K562 (cell line): Measurements from ENCODE around the gene YEATS2. TPM values are rescaled to one million over a fixed set of nuclear protein-coding genes. Genes with fewer than 3 reads are reported as not detected.

Experiments
- ATAC-seq: fragments of 200-7000 bp; cut with Tn5 transposase; 3 replicates; pipeline ENCODE4 v1.9.1; 2020; ENCODE audit warnings: moderate library complexity
- BruUV-seq: library from RNA; stranded (reverse); fragments of 400-500 nt; replicated peaks from 2 replicates; lab custom pipeline; 2021; lab: Mats Ljungman, UMichigan
- CTCF ChIA-PET: fragments of 300-600 bp; formaldehyde crosslinking; extraction: SDS; loops from one replicate; lab custom pipeline; 2021; ENCODE audit warnings: low intra/inter-chr PET ratio; lab: Yijun Ruan, JAX
- POLR2A ChIA-PET: fragments of 300-600, 350-650 bp; sonication (Branson Sonifier 250); formaldehyde crosslinking; extraction: SDS; loops from one replicate; lab custom pipeline; 2021; ENCODE audit warnings: antibody characterized with exemption, inconsistent platforms; lab: Yijun Ruan, JAX
- DNase-seq, 4 experiments: peaks; one replicate each; pipeline versions ENCODE4 v3.0.0 to v3.0.0-alpha.2; 2011 to 2018; ENCODE audit warnings: low spot score in 3 of 4, mixed read lengths in 3 of 4; ENCODE audit errors: extremely low read depth in 1 of 4
- FAIRE-seq: peaks from 2 replicates; lab custom pipeline; 2011; peaks lifted over from hg19 to GRCh38; lab: Jason Lieb, UNC
- H2AFZ ChIP-seq: 2 replicates; pipeline ENCODE4 v1.6.0; 2011; ENCODE audit warnings: low read depth, low read length, control low read depth, inconsistent platforms
- H3K27ac ChIP-seq: fragments of 200-600 bp; 3 replicates; pipeline ENCODE4 v1.8.0; 2011; ENCODE audit warnings: low read depth, mild to moderate bottlenecking, control low read depth, inconsistent platforms, low read length, moderate library complexity, mixed read lengths; ENCODE audit errors: extremely low read depth
- H3K27me3 ChIP-seq, 2 experiments: fragments of 300-600 bp in 1 of 2; 2 replicates in 1 of 2; 3 replicates in 1 of 2; pipeline versions ENCODE4 v1.6.0 to v1.8.0; 2011; ENCODE audit warnings: inconsistent platforms in 2 of 2, low read length in 2 of 2, mild to moderate bottlenecking in 1 of 2, mixed read lengths in 1 of 2, moderate library complexity in 1 of 2; ENCODE audit not compliant: control insufficient read depth in 2 of 2, insufficient read depth in 2 of 2
- H3K36me3 ChIP-seq: fragments of 300-600 bp; 3 replicates; pipeline ENCODE4 v1.8.0; 2011; ENCODE audit warnings: mild to moderate bottlenecking, low read length, inconsistent platforms; ENCODE audit not compliant: control insufficient read depth, insufficient read depth
- H3K4me1 ChIP-seq, 2 experiments: fragments of 200-600 bp in 1 of 2; replicated peaks in 1 of 2; 2 replicates in 1 of 2; 3 replicates in 1 of 2; pipeline versions ENCODE4 v1.5.1 to v1.8.0; 2011; ENCODE audit warnings: inconsistent platforms in 2 of 2, low read length in 2 of 2, mild to moderate bottlenecking in 1 of 2, mixed read lengths in 1 of 2, moderate library complexity in 1 of 2; ENCODE audit not compliant: control insufficient read depth in 2 of 2, insufficient read depth in 2 of 2
- H3K4me2 ChIP-seq: 2 replicates; pipeline ENCODE4 v1.6.1; 2011; ENCODE audit warnings: low read length, control low read depth, inconsistent platforms, mixed read lengths; ENCODE audit not compliant: insufficient read depth
- H3K4me3 ChIP-seq: fragments of 200-600 bp; sonication (generic), shearing (Covaris generic); 2 replicates; pipeline ENCODE4 v1.5.1; 2016; ENCODE audit warnings: control low read depth, inconsistent platforms
- H3K79me2 ChIP-seq: fragments of 200-600 bp; 3 replicates; pipeline ENCODE4 v1.8.0; 2011; ENCODE audit warnings: low read length, inconsistent platforms; ENCODE audit not compliant: control insufficient read depth, insufficient read depth
- H3K9ac ChIP-seq, 2 experiments: 2 replicates each; pipeline versions ENCODE4 v1.6.0 to v1.6.1; 2011; ENCODE audit warnings: low read depth in 2 of 2, low read length in 2 of 2, control low read depth in 1 of 2, inconsistent platforms in 1 of 2, mild to moderate bottlenecking in 1 of 2, mixed read lengths in 1 of 2; ENCODE audit not compliant: insufficient read depth in 1 of 2
- H3K9me1 ChIP-seq: one replicate; pipeline ENCODE4 v1.6.0; 2011; ENCODE audit warnings: inconsistent platforms, mild to moderate bottlenecking, low read length, moderate library complexity; ENCODE audit not compliant: control insufficient read depth, insufficient read depth
- H3K9me3 ChIP-seq: replicated peaks from 2 replicates; pipeline ENCODE4 v1.5.1; 2011; ENCODE audit warnings: low read depth, low read length, inconsistent platforms; ENCODE audit not compliant: control insufficient read depth, insufficient read depth
- H4K20me1 ChIP-seq: replicated peaks from 2 replicates; pipeline ENCODE4 v1.6.1; 2011; ENCODE audit warnings: low read length, inconsistent platforms, mixed read lengths; ENCODE audit not compliant: control insufficient read depth, insufficient read depth
- E2F6 ChIP-seq, 2 experiments: IDR thresholded peaks; 2 replicates each; pipeline ENCODE4 v1.6.1; 2011; ENCODE audit warnings: borderline replicate concordance in 1 of 2, control low read depth in 1 of 2, low read depth in 1 of 2, low read length in 1 of 2, mild to moderate bottlenecking in 1 of 2, mixed read lengths in 1 of 2, moderate library complexity in 1 of 2; ENCODE audit not compliant: insufficient read depth in 1 of 2, insufficient read length in 1 of 2, poor library complexity in 1 of 2, severe bottlenecking in 1 of 2; ENCODE audit errors: extremely low read depth in 1 of 2
- WGBS: fragments of 100-300 bp; shearing (Covaris generic); methylation state at CpG from one replicate; pipeline ENCODE4 v1.1.6; 2016; ENCODE audit warnings: low coverage, mixed read lengths; ENCODE audit not compliant: insufficient coverage; ENCODE audit errors: missing lambda C conversion rate; 5-methylcytosine and 5-hydroxymethylcytosine counted together
- in situ Hi-C: fragments of 300-500 bp; cut with MboI; formaldehyde crosslinking; loops from 4 replicates; pipeline ENCODE4 v1.15.0; 2018; ENCODE audit warnings: inconsistent platforms, mixed read lengths
- intact Hi-C: fragments of 100-400 bp; cut with micrococcal nuclease; formaldehyde crosslinking; loops from 2 replicates; pipeline ENCODE4 v1.14.2; 2022
- polyA plus RNA-seq, 8 experiments: library from polyadenylated mRNA; depleted of rRNA in 4 of 8; stranded (reverse) in 5 of 8; unstranded in 3 of 8; fragments of >200 nt; fragmentation: Nextera tagmentation in 2 of 8; fragmentation: Illumina TruSeq in 1 of 8; extraction: Ambion mirVana in 2 of 8; extraction: Trizol in 1 of 8; gene quantifications; 2 replicates each; pipeline versions ENCODE4 v1.2.1 to v1.2.3, GENCODE V29; 2011 to 2014; ENCODE audit warnings: inconsistent platforms in 1 of 8, missing spikeins in 1 of 8
- total RNA-seq, 7 experiments: library from RNA; depleted of rRNA in 6 of 7; stranded (reverse); fragments of >200 nt in 6 of 7; fragmentation: Illumina TruSeq in 2 of 7; extraction: Trizol in 2 of 7; gene quantifications; 2 replicates each; pipeline versions ENCODE4 v1.2.1 to v1.2.3, GENCODE V29; 2011 to 2021; ENCODE audit warnings: low replicate concordance in 1 of 7

The YEATS2 gene
- total and polyA plus RNA-seq, 9 of the 15 experiments (the other 6 are each of a cell fraction or from before 2014, with no cell fraction given) = 1.8 to 35.2 (median 19.0) TPM

DNA sequence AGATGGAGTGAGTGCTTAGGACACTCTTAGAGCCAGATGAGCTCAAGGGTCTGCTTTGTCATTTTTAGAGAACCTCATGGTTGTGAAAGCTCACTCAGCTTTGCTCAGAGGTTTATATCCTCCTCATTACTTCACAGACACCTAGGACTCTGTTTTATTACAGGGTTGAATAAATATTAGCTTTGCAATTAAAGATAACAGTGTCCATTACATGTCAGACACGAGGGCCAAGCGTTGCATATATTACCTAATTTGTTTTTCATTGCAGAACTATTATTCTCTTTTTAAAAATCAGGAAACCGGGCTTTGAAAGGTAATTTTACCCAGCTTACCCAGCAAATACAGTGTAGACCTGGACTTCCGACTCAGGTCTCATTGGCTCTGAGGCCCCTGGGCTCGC, 111.7 kb downstream of the YEATS2 start:
- ChIA-PET CTCF (no interaction called here), POLR2A (no interaction called here)
- Histone ChIP-seq H3K9me3 (no peaks in the 10 kb centered on the region), H3K27ac (no peak overlapping the region), H3K4me3 (no peak overlapping the region), H3K9ac (no peak overlapping the region), H3K79me2 (no peaks in the 10 kb centered on the region), H2AFZ (no peak overlapping the region), H3K4me1 (no peaks in the 10 kb centered on the region), H3K4me2 (no peak overlapping the region), H4K20me1 (no peaks in the 10 kb centered on the region), H3K9me1 (no peaks in the 10 kb centered on the region), H3K36me3 (peaks cover 67% of the 10 kb centered on the region), H3K27me3 (no peaks in the 10 kb centered on the region)
- intact Hi-C loops (no loop called here), in situ Hi-C loops (no loop called here)
- BruUV-seq = no TSS peak
- FAIRE-seq (no peak), DNase-seq (no peak), ATAC-seq (no peak)
- WGBS = 90% methylated on average over 5 of the region's 5 CpGs
- TF ChIP-seq E2F6 (IDR thresholded peaks at IDR 0.05; ENCODE audit: borderline replicate concordance in 1 of 2, extremely low read depth in 1 of 2, insufficient read depth in 1 of 2, insufficient read length in 1 of 2, low read depth in 1 of 2, low read length in 1 of 2, poor library complexity in 1 of 2, severe bottlenecking in 1 of 2) = no peak
